HG02885 (cell line): Measurements from ENCODE around the gene KDM5C.

Source experiments
- ATAC-seq: cut with Tn5 transposase; IDR thresholded peaks from one replicate; pipeline ENCODE4 v1.9.1; 2021; ENCODE audit warnings: mild to moderate bottlenecking; ENCODE audit not compliant: unreplicated experiment, poor library complexity

KDM5C gene

GRCh38 chrX:53251307-53251706 is 26.3 kb upstream of the KDM5C start:
- no peak for ATAC-seq

GRCh38 chrX:53250556-53250955 is 25.5 kb upstream of the KDM5C start:
- ATAC-seq: no peak

GRCh38 chrX:53249408-53250042 is 24.5 kb upstream of the KDM5C start:
- ATAC-seq: no peak

GRCh38 chrX:53247928-53248327 is 22.9 kb upstream of the KDM5C start:
- no peak for ATAC-seq

GRCh38 chrX:53246231-53246630 is 21.2 kb upstream of the KDM5C start:
- ATAC-seq: no peak

- ATAC-seq: no peak
These were observed 19.6 kb upstream of the KDM5C start for GRCh38 chrX:53244610-53245009.

- ATAC-seq: no peak
These were observed 17.3 kb upstream of the KDM5C start for GRCh38 chrX:53242310-53242709.

GRCh38 chrX:53241558-53241957 is 16.6 kb upstream of the KDM5C start:
- no peak for ATAC-seq

GRCh38 chrX:53239474-53239873 is 14.5 kb upstream of the KDM5C start:
- ATAC-seq: no peak

GRCh38 chrX:53237056-53237455 is 12.0 kb upstream of the KDM5C start:
- no peak for ATAC-seq

GRCh38 chrX:53236025-53236679 is 11.1 kb upstream of the KDM5C start:
- ATAC-seq: no peak

- ATAC-seq: no peak
These were observed 10.6 kb upstream of the KDM5C start for GRCh38 chrX:53235566-53235965.

- ATAC-seq: no peak
These were observed 9.5 kb upstream of the KDM5C start for GRCh38 chrX:53234484-53234883.

GRCh38 chrX:53233536-53233935 is 8.5 kb upstream of the KDM5C start:
- ATAC-seq: no peak

- ATAC-seq: no peak
These were observed 5.1 kb upstream of the KDM5C start for GRCh38 chrX:53230116-53230515.

GRCh38 chrX:53227224-53227765 is 2.3 kb upstream of the KDM5C start:
- ATAC-seq: no peak

- peak; percentile 2 for ATAC-seq
These were observed 800 bp downstream of the KDM5C start for GRCh38 chrX:53223955-53224859.

GRCh38 chrX:53223068-53223693 is 1.8 kb downstream of the KDM5C start:
- no peak for ATAC-seq

- no peak for ATAC-seq
These were observed 13.5 kb downstream of the KDM5C start for GRCh38 chrX:53211391-53211978.

- ATAC-seq: no peak
These were observed 28.3 kb downstream of the KDM5C start for GRCh38 chrX:53196678-53197077.
